Trophoblast cell (in vitro differentiated cells and primary cell): ENCODE measurements around the gene TXNL4B.

Experiments
- DNase-seq, 2 donors: peaks; one replicate each; pipeline ENCODE4 v3.0.0-alpha.2; 2016
- H2AFZ ChIP-seq: 2 replicates; pipeline ENCODE4 v1.6.1; 2013; ENCODE audit warnings: low read length, moderate library complexity, mild to moderate bottlenecking; ENCODE audit not compliant: insufficient read depth, poor library complexity
- H2AK5ac ChIP-seq: 2 replicates; pipeline ENCODE4 v1.6.1; 2013; ENCODE audit warnings: mild to moderate bottlenecking, low read length
- H2BK120ac ChIP-seq: 2 replicates; pipeline ENCODE4 v1.6.1; 2013; ENCODE audit warnings: low read length, mild to moderate bottlenecking, moderate library complexity; ENCODE audit not compliant: insufficient read depth, poor library complexity
- H2BK12ac ChIP-seq: 2 replicates; pipeline ENCODE4 v1.6.1; 2013; ENCODE audit warnings: mild to moderate bottlenecking, low read length, moderate library complexity
- H2BK5ac ChIP-seq: 2 replicates; pipeline ENCODE4 v1.6.1; 2013; ENCODE audit warnings: low read length, low read depth, moderate library complexity, mild to moderate bottlenecking; ENCODE audit not compliant: poor library complexity
- H3K14ac ChIP-seq: 2 replicates; pipeline ENCODE4 v1.6.1; 2013; ENCODE audit warnings: mild to moderate bottlenecking, low read length
- H3K18ac ChIP-seq: 2 replicates; pipeline ENCODE4 v1.6.1; 2013; ENCODE audit warnings: mild to moderate bottlenecking, low read length
- H3K23ac ChIP-seq: 2 replicates; pipeline ENCODE4 v1.6.1; 2013; ENCODE audit warnings: low read length
- H3K27ac ChIP-seq: 2 replicates; pipeline ENCODE4 v1.5.1; 2013; ENCODE audit warnings: low read depth, mild to moderate bottlenecking, inconsistent platforms, low read length, moderate library complexity
- H3K27me3 ChIP-seq: 2 replicates; pipeline ENCODE4 v1.6.1; 2013; ENCODE audit warnings: inconsistent platforms, mild to moderate bottlenecking, low read length, moderate library complexity; ENCODE audit not compliant: insufficient read depth
- H3K36me3 ChIP-seq, 2 experiments: 1 replicate in 1 of 2; 2 replicates in 1 of 2; pipeline ENCODE4 v1.6.1; 2013; ENCODE audit warnings: low read length in 2 of 2, mild to moderate bottlenecking in 2 of 2, moderate library complexity in 1 of 2; ENCODE audit not compliant: insufficient read depth in 2 of 2, control insufficient read depth in 1 of 2
- H3K4ac ChIP-seq: 2 replicates; pipeline ENCODE4 v1.6.1; 2013; ENCODE audit warnings: low read depth, mild to moderate bottlenecking, low read length, moderate library complexity
- H3K4me1 ChIP-seq, 2 experiments: 1 replicate in 1 of 2; 2 replicates in 1 of 2; pipeline ENCODE4 v1.6.1; 2013; ENCODE audit warnings: low read length in 2 of 2, mild to moderate bottlenecking in 2 of 2, moderate library complexity in 1 of 2; ENCODE audit not compliant: insufficient read depth in 2 of 2, control insufficient read depth in 1 of 2
- H3K4me2 ChIP-seq: 2 replicates; pipeline ENCODE4 v1.6.1; 2013; ENCODE audit warnings: inconsistent platforms, mild to moderate bottlenecking, low read length, moderate library complexity
- H3K4me3 ChIP-seq: 2 replicates; pipeline ENCODE4 v1.5.1; 2013; ENCODE audit warnings: mild to moderate bottlenecking, low read depth, low read length, inconsistent platforms
- H3K79me1 ChIP-seq: one replicate; pipeline ENCODE4 v1.6.1; 2013; ENCODE audit warnings: low read length
- H3K79me2 ChIP-seq: 2 replicates; pipeline ENCODE4 v1.6.1; 2013; ENCODE audit warnings: low read length, mild to moderate bottlenecking; ENCODE audit not compliant: control insufficient read depth, insufficient read depth, poor library complexity
- H3K9ac ChIP-seq: 2 replicates; pipeline ENCODE4 v1.6.1; 2013; ENCODE audit warnings: mild to moderate bottlenecking, low read length
- H3K9me3 ChIP-seq: 2 replicates; pipeline ENCODE4 v1.6.1; 2013; ENCODE audit warnings: low read depth, mild to moderate bottlenecking, control low read depth, inconsistent platforms, low read length; ENCODE audit not compliant: insufficient read depth
- H4K12ac ChIP-seq: 2 replicates; pipeline ENCODE4 v1.6.1; 2013; ENCODE audit warnings: low read depth, mild to moderate bottlenecking, low read length, moderate library complexity
- H4K8ac ChIP-seq: 2 replicates; pipeline ENCODE4 v1.6.1; 2013; ENCODE audit warnings: low read depth, mild to moderate bottlenecking, low read length, moderate library complexity
- H4K91ac ChIP-seq: one replicate; pipeline ENCODE4 v1.6.1; 2013; ENCODE audit warnings: low read depth, mild to moderate bottlenecking, low read length, moderate library complexity
- whole genome bisulfite sequencing: extraction: QIAGEN DNeasy Blood & Tissue Kit; methylation state at CpG from one replicate; pipeline ENCODE4 v1.1.7; 2013; ENCODE audit warnings: missing lambda C conversion rate; ENCODE audit not compliant: insufficient read length, insufficient coverage; ENCODE audit errors: extremely low coverage; 5-methylcytosine and 5-hydroxymethylcytosine counted together

Gene TXNL4B

DNA sequence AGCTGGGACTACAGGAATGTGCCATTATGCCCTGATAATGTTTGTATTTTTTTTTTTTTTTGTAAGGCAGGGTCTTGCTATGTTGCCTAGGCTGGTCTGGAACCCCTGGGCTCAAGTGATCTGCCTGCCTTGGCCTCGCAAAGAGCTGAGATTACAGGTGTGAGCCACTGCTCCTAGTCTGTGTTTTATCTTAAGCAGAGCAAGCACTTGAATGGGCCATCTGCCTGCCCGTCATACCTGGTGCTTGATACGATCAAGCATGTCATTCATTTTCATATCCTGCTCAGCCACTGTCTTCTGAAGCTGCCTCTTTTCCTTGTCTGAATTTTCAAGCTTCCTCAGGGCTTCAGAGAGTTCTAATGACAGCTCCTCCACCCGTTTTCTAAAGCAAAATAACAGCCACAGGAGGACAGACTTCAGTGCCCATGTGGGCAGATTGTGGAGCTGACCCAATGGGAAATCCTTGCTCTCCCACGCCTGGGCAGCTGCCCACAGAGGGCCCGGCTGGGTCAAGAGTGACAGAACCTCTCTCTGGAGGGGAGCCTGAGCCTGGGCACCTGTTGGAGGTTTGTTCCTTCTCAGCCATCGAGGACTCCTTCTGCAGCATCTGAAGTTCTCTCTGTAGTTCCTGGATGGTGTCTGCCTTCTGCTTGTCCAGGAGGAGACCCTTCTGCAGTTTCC is 36.7 kb upstream of the TXNL4B start:
- H3K27me3 ChIP-seq, result no peaks in the 10 kb centered on the region
- no peaks in the 10 kb centered on the region for H3K79me2 ChIP-seq
- no peaks in the 10 kb centered on the region for H3K9me3 ChIP-seq
- H4K91ac ChIP-seq, result no peak overlapping the region
- no peak overlapping the region for H3K4me2 ChIP-seq
- no peak overlapping the region for H2BK120ac ChIP-seq
- H3K4ac ChIP-seq, result no peak overlapping the region
- peak; percentile 43 to 73 for DNase-seq
- H3K4me3 ChIP-seq, result no peak overlapping the region
- no peak overlapping the region for H2AK5ac ChIP-seq
- no peak overlapping the region for H3K18ac ChIP-seq
- H3K14ac ChIP-seq, result no peak overlapping the region
- H2AFZ ChIP-seq, result no peak overlapping the region
- H4K8ac ChIP-seq, result no peak overlapping the region
- H3K23ac ChIP-seq, result no peak overlapping the region
- H2BK5ac ChIP-seq, result no peak overlapping the region
- no peak overlapping the region for H2BK12ac ChIP-seq
- H3K4me1 ChIP-seq, result no peaks in the 10 kb centered on the region
- no peaks in the 10 kb centered on the region for H3K79me1 ChIP-seq
- no peaks in the 10 kb centered on the region for H3K36me3 ChIP-seq
- H3K27ac ChIP-seq, result no peak overlapping the region
- no CpG with 5 or more reads among the region's 7 CpGs for WGBS
- no peak overlapping the region for H4K12ac ChIP-seq
- H3K9ac ChIP-seq, result no peak overlapping the region

DNA sequence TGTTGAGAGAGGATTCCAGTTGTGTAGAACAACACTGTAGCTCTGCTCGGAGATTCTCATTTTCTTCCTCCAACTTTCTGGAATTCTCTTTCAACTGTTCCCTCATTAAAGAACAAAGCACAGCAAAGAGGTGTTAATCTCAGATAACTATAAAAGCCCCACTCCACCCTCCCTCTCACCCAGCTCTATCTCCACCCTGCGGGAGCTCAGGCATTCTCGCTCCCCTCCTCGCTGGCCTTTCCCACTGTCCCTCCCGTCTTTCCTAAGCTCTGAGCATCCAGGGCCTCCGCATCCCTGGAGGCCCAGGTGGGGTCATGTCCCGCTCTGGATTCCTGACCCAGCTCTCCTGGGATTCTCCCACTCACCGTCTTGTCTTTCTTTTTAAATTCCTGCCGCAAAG is 35.3 kb upstream of the TXNL4B start:
- H3K4me2 ChIP-seq, result no peak overlapping the region
- H3K36me3 ChIP-seq, result no peaks in the 10 kb centered on the region
- H3K27ac ChIP-seq, result no peak overlapping the region
- H3K9ac ChIP-seq, result no peak overlapping the region
- no peaks in the 10 kb centered on the region for H3K27me3 ChIP-seq
- no peaks in the 10 kb centered on the region for H3K4me1 ChIP-seq
- H3K14ac ChIP-seq, result no peak overlapping the region
- no peak overlapping the region for H4K12ac ChIP-seq
- no peaks in the 10 kb centered on the region for H3K79me1 ChIP-seq
- H3K4me3 ChIP-seq, result no peak overlapping the region
- no peak overlapping the region for H4K8ac ChIP-seq
- H2AFZ ChIP-seq, result no peak overlapping the region
- H2BK12ac ChIP-seq, result no peak overlapping the region
- no peak for DNase-seq
- H3K9me3 ChIP-seq, result no peaks in the 10 kb centered on the region
- H3K4ac ChIP-seq, result no peak overlapping the region
- no peaks in the 10 kb centered on the region for H3K79me2 ChIP-seq
- no peak overlapping the region for H3K23ac ChIP-seq
- H2BK120ac ChIP-seq, result no peak overlapping the region
- H2BK5ac ChIP-seq, result no peak overlapping the region
- no peak overlapping the region for H3K18ac ChIP-seq
- no peak overlapping the region for H2AK5ac ChIP-seq
- no CpG with 5 or more reads among the region's 9 CpGs for WGBS
- no peak overlapping the region for H4K91ac ChIP-seq

DNA sequence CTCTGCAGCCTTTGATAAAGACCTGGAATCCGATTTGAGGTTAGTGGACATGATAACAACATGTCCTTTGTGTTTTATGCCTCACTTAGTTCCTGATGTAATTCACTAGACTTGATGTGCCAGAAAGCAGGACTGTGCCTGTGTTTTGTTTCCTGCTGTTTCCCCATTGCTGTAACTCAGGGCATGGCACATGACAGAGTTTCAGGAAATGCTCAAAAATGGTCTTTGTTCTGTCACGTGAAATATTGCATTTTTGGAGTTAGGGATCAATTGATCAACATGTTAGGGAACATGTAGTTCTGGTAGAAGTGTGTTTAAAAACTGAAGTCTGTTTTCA is 33.0 kb upstream of the TXNL4B start:
- Histone ChIP-seq H3K9ac (no peak overlapping the region), H3K79me2 (no peaks in the 10 kb centered on the region), H4K91ac (no peak overlapping the region), H3K79me1 (no peaks in the 10 kb centered on the region), H3K36me3 (no peaks in the 10 kb centered on the region), H2AK5ac (no peak overlapping the region), H3K14ac (no peak overlapping the region), H4K12ac (no peak overlapping the region), H3K4me1 (no peaks in the 10 kb centered on the region), H2BK12ac (no peak overlapping the region), H4K8ac (no peak overlapping the region), H3K23ac (no peak overlapping the region), H2BK120ac (no peak overlapping the region), H3K18ac (no peak overlapping the region), H3K9me3 (no peaks in the 10 kb centered on the region), H2AFZ (no peak overlapping the region), H3K27ac (no peak overlapping the region), H2BK5ac (no peak overlapping the region), H3K4ac (no peak overlapping the region), H3K4me3 (no peak overlapping the region), H3K27me3 (no peaks in the 10 kb centered on the region), H3K4me2 (no peak overlapping the region)
- no peak for DNase-seq
- no CpG with 5 or more reads among the region's 2 CpGs for WGBS

DNA sequence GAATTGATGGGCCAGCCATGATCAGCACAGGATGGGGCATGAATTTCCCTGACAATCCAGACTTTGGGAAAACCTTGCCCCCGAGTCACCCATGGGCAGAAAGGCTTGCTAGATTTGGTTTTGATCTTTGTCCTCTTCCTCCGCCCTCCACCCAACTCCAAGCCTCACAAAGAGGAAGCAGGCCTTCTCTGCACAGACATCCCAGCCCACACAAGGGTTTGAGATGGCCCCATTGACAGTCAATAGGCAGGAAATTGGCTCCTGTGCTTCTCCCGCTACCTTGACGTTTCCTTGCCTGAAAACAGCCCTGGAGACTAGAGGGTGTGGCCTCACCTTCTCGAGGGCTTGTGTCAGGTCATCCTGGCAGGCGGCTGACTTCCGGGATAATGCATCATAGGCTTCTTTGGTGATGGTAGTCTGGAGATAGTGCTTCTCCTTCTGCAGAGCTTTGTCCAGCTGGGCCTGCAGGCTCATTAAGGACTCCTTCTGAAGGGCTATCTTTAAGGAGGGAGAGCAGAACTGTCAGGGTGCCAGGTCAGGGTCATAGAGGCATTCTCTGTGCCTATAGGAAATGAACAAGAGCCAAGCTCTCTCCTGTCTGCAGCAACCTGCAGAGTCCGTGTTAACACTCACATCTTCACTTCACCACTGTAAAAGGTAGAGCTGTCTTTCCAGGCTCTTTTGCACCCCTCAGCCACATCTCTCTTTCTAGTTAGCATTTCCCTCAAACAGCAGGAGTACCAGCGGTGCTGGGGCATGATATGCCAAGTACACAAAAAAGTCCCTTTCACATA is 32.4 kb upstream of the TXNL4B start:
- Histone ChIP-seq H3K79me1 (no peaks in the 10 kb centered on the region), H3K4me1 (no peaks in the 10 kb centered on the region), H2BK120ac (no peak overlapping the region), H3K9ac (no peak overlapping the region), H2AK5ac (no peak overlapping the region), H3K4me2 (no peak overlapping the region), H2AFZ (no peak overlapping the region), H3K4me3 (no peak overlapping the region), H4K8ac (no peak overlapping the region), H3K27me3 (no peaks in the 10 kb centered on the region), H3K27ac (no peak overlapping the region), H3K9me3 (no peaks in the 10 kb centered on the region), H3K23ac (no peak overlapping the region), H2BK12ac (no peak overlapping the region), H3K18ac (no peak overlapping the region), H3K79me2 (no peaks in the 10 kb centered on the region), H3K4ac (no peak overlapping the region), H2BK5ac (no peak overlapping the region), H3K36me3 (no peaks in the 10 kb centered on the region), H4K12ac (no peak overlapping the region), H3K14ac (no peak overlapping the region), H4K91ac (no peak overlapping the region)
- no CpG with 5 or more reads among the region's 9 CpGs for WGBS
- DNase-seq, result peak in 1 of 2 donors; percentile 6
